Eye (tissue), 1 donor: ENCODE results near the gene TIGD1.

Source experiments
- DNase-seq: peaks from one replicate; pipeline ENCODE4 v3.0.0-alpha.2; 2015

The TIGD1 gene

GRCh38 chr2:232521959-232522622 is 28.3 kb downstream of the TIGD1 start:
- DNase-seq = peak; percentile 85

DNA sequence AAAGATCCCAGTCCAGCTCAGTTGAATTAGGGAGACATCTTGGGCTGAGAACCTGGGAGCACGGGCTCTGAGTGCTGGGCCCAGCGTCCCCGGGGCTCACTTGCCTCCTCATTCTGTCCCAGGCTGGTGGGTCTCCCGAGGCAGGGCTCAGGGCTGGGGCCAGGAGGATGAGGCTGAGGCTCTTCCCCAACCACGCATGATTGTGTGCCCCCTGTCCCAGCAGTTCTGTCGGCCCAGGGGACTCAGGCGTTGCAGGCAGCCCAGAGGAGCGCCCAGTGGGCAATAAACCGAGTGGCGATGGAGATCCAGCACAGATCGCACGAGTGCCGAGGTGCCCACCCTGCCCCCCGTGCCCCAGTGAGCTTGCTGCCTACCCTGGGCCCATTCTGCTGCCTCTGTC is 29.3 kb downstream of the TIGD1 start:
- DNase-seq = no peak

GRCh38 chr2:232520489-232520888 is 29.9 kb downstream of the TIGD1 start:
- no peak for DNase-seq

DNA sequence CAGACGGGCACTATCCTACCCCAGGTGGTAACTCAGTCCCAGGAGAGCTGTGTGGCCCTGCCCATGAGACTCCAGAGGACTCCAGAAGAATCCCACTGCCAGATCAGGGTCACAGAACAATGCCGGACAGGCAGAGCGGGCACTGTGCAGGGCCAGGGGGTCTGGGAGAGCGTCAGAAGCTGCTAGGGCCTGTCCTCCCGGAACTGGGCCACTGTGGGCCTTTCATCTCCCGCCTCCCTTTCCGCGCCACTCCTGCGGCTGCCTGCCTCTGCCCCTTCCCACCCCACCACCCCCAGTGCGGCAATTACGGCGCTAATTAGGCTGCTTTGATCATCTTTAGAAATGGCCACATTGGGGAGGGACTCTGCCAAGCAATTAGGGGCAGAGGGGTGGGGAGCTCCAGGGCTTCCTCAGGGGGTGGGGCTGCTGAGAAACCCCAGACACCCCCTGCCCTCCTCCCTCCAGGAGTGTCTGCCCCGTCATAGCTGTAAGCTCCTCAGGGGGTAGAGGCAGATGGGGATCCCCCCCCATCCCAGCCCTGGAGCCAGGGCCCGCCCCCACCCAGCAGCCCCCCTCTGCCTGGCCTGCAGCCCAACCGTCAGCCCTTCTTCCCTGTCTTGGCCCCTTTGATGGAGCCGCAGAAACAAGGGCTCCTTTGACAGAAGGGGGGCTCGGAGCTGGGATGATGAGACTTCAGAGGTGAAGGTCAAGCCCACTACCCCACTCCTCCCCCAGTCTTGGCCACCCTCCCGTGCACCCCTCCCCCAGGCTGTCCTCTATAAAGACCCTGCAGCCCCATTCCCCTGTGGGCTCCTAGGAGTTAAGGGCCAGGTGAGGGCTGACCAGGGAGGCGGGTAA is 30.5 kb downstream of the TIGD1 start, which contains the start of gene PRSS56:
TSS of gene PRSS56 (plus strand) at position 808 of the 858 bp plus-strand sequence. CDS start 211 bp downstream, outside the sequence.
- DNase-seq = peak; percentile 83

DNA sequence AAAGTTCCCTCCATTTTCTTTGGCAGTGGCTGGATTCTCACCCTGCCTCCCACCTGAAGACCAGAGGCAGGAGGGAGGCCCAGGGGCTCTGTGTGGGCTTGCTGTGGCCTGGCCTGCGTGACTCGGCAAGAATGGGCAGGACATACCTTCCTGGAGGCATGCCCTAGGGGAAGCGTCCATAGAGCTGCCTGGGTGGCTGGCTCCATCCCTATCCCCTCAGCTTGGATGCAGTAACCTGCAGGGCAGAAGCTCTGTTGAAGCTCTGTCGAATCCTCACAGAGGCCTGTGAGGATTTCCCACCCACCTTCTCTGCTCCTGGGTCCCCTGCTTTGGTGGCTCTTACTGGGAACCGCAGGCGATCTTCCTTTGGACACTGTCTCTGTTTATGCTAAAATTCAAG is 31.5 kb downstream of the TIGD1 start:
- DNase-seq = no peak

GRCh38 chr2:232516551-232516950 is 33.8 kb downstream of the TIGD1 start:
- no peak for DNase-seq

- no peak for DNase-seq
Observed at GRCh38 chr2:232515639-232516038, 34.7 kb downstream of the TIGD1 start.

DNA sequence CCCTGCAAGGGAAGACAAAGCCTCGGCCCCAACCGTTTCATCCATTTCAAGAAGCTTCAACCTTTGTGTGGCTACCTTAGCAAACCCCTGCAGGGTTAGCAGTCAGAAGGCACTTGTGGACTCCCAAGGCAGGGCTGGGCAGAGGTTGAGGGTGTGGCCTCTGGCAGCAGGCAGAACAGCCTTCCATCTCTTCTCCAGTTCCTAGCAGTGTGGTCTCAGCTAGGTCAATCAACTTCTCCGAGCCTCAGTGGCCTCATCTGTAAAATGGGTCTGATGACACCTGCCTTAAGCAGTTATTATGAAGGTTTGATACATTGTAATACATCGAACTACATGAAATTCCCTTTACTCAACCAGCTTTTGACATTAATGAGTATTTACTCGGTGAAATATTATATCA is 37.0 kb downstream of the TIGD1 start:
- DNase-seq = no peak

- peak; percentile 88 for DNase-seq
Observed at GRCh38 chr2:232512602-232513001, 37.8 kb downstream of the TIGD1 start.

DNA sequence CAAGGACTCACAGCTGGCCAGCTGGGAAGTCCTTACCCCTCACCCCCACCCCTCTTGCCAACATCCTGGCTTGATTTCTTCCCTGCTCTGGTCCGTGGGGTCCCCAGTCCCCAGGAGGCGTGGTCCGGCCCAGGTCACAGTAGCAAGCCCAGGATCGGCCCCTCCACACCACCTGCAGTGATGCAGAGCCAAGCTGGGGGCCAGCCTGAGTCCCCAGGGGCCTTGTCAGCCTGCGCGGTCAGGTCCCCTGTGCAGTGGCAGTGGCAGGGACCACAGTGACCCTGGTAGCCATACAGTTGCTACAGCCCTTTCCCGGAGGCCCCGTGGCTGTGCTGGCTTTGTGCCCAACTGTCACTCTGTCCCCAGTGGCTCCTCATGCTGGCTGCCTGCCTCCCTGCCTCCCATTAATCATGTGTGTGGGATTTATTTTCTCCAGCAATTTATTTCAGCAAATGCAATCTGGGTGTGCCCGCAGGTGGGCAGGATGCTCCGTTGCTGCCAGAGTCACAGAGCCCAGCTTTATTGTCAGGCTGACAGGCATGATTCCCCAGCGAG is 38.9 kb downstream of the TIGD1 start:
- peak; percentile 46 for DNase-seq

- no peak for DNase-seq
Observed at GRCh38 chr2:232508251-232508650, 42.1 kb downstream of the TIGD1 start.

DNA sequence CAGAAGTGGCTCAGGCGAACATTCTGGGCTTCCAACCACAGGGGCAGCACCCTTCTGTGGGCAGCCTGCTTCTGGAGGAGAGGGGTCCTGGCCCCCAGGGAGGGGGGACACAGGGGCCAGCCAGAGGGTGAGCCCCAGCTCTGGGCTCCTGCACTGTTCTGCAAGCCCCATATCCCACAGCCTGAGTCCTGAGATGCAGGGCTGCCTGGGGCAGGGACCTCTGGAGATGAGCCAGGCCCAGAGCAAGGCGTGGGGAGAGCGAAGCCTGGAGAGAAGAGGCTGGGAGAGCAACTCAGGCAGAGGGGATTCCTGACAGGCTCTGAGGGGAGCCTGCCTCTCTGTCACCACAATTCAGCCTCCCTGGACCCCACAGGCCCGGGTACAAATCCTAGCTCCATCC is 43.6 kb downstream of the TIGD1 start:
- DNase-seq = no peak

GRCh38 chr2:232505856-232506255 is 44.5 kb downstream of the TIGD1 start:
- DNase-seq = peak; percentile 74

GRCh38 chr2:232504438-232504837 is 45.9 kb downstream of the TIGD1 start:
- peak; percentile 74 for DNase-seq

DNA sequence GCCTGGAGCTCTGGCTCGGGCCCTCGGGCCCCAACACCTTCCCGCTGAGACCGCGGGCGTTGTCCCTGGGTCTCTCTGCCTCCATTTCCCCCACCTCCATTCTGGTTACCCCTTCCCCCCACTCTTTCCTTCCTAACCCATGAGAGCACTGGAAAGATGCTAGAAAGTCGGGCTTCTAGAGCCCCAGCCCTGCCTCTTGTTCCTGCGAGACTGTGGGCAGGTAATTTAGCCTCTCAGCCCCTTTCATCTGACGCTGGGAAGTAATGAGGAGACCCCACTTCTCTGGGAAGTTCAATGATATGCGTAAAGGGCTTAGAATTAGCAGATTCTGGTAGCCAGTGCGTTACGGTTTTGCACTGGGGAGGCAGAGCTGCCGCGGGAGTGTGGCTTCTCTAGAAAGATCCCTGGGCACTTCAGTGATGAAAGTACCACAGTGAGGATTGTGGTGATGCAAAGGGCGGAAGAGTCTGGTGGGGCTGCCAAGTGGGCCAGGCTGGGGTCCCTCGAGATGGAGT is 46.5 kb downstream of the TIGD1 start:
- peak; percentile 81 for DNase-seq

DNA sequence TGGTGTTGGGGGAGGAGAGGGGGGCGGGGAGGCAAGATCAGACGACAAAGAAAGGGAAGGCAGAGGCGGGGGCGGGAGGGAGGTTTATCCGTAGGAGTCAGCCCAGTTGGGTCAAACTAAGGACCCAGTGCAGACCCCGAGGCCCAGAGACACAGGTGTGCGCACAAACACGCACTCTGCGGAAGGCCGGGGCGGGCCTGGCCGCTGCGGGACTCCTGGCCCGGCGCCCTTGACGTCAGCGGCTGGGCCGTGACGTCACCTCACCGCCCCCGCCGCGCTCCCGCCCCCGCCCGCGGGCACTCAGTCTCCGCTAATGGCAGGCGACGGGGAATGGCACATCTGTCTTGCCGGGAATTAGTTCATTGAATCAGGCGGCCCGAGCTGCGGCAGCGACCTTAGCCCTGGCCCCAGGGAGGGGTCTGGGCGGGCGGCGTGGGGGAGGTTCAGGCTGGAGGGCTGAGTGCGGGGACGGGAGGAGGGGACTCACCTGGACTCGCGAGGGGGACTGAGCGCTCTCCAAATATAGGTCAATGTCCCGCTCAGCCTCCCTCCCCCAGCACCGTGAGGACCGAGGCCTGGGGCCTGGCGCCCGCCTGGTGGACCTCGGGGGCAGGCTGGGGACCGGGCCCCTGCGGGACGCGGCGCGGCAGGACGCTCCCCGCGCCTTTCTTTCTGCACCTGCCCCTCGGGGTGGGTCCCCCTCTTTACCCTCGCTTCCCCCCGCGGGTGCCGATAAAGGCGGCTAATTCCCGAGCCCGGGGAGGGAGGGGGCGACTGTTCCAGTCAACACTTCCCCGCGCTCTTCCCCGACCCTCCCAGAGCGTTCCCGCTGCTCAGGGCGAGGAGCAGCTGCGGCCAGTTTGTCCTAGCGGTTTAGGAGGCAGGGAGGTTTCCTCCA is 47.2 kb downstream of the TIGD1 start:
- peak; percentile 89 for DNase-seq

- DNase-seq = peak; percentile 77
Observed at GRCh38 chr2:232502511-232502910, 47.8 kb downstream of the TIGD1 start.

GRCh38 chr2:232501794-232502390 is 48.5 kb downstream of the TIGD1 start:
- no peak for DNase-seq

GRCh38 chr2:232501331-232501771 is 49.0 kb downstream of the TIGD1 start:
- DNase-seq = peak; percentile 36

GRCh38 chr2:232498452-232498851 is 51.9 kb downstream of the TIGD1 start:
- no peak for DNase-seq
